Measurements from ENCODE around the gene CKMT1B.
"Not testable (repeated sequence)": the region's sequence is repeated elsewhere in the genome, so short reads cannot be mapped to it uniquely, and the experiment has no call there.

Gene CKMT1B

DNA sequence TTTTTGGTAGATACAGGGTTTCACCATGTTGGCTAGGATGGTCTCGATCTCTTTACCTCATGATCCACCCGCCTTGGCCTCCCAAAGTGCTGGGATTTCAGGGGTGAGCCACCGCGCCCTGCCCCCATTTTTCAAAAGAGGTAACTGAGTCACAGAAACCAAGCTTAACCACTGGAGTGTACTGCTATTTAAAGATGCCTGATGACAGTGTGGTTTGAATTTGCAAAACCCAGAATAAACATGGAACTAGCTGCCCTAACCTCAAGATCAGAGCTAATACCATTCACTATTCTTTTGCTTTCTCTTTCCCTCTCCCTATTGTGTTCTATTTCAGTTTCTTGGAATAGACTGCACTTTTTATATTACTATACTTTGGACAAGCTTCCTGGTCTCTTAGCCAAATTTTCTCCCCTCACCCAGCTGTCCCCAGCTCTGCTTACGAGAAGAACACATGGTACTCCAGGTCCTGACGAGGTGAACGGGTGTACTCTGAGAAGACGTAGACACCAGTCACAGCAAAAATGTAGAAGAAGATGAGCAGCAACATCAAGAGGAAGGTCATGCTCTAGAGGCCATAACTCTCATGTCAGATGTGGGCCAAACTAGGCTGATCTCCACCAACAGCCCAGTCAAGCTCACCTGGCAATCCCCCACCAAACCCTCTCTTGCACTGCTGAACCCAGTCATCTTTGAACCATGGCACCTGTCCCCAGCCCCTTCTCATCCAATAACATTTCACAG, 44.8 kb downstream of the CKMT1B start:
- not testable (repeated sequence) for DNase-seq (ENCODE audit: low read depth)

Data from amniotic epithelial cell (primary cell).